PFSK-1 (cell line): ENCODE results near the gene CARHSP1.

Experiments used
- POLR2AphosphoS5 ChIP-seq: IDR thresholded peaks from 2 replicates; pipeline ENCODE4 v1.6.1; 2012; ENCODE audit warnings: low read depth, mild to moderate bottlenecking, control low read depth, low read length, moderate library complexity
- TAF1 ChIP-seq: IDR thresholded peaks from 2 replicates; pipeline ENCODE4 v1.6.1; 2012; ENCODE audit warnings: low read length, control low read depth, borderline replicate concordance; ENCODE audit not compliant: insufficient read depth
- TF ChIP-seq, protein P1 (sequence below), 2 experiments: IDR thresholded peaks; 2 replicates each; pipeline versions ENCODE4 v1.6.1 to v1.8.0; 2011 to 2012; ENCODE audit warnings: low read depth in 2 of 2, low read length in 2 of 2, control low read depth in 1 of 2, inconsistent platforms in 1 of 2, mild to moderate bottlenecking in 1 of 2, moderate library complexity in 1 of 2; ENCODE audit not compliant: insufficient read depth in 1 of 2

DNA sequence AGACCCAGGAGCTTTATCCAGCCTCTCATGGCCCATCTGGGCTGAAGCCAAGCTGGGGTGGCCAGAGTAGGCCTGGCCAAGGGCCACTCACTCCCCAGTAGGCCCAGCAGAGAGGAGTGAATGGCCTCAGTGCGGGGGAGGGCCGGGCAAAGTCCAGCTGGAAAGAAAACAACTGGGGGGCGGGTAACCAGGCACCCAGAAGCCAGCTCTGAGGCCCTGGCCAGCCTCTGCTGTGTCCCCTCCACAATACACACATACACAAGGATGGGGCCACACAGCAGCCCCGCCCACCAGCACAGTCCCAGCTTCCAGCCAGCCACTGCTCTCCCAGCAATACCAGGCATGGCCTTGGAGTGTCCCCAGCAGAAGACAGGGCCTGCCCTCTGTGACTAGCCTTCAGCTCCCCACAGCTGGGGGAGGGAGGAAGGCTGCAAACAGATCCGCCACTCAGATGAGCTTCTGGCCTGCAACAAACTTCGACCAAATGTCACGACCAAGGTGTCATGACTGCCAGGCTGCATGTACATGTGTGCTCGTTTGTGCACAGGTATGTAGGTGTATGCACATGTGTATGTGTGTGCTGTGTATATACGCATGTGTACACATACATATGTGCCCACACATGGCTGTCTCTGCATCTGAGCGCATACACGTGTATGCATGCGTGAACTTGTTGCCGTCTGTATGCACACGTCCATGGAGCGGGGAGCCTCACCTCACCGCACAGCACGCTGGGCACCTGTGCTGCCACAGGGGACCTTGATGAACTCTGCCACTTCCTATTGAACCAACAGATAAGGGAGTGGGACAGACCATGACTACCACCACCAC lies 5.0 kb downstream of the CARHSP1 start:
- TF ChIP-seq POLR2AphosphoS5 (no peak), TAF1 (no peak)
- TF ChIP-seq, protein P1, sequence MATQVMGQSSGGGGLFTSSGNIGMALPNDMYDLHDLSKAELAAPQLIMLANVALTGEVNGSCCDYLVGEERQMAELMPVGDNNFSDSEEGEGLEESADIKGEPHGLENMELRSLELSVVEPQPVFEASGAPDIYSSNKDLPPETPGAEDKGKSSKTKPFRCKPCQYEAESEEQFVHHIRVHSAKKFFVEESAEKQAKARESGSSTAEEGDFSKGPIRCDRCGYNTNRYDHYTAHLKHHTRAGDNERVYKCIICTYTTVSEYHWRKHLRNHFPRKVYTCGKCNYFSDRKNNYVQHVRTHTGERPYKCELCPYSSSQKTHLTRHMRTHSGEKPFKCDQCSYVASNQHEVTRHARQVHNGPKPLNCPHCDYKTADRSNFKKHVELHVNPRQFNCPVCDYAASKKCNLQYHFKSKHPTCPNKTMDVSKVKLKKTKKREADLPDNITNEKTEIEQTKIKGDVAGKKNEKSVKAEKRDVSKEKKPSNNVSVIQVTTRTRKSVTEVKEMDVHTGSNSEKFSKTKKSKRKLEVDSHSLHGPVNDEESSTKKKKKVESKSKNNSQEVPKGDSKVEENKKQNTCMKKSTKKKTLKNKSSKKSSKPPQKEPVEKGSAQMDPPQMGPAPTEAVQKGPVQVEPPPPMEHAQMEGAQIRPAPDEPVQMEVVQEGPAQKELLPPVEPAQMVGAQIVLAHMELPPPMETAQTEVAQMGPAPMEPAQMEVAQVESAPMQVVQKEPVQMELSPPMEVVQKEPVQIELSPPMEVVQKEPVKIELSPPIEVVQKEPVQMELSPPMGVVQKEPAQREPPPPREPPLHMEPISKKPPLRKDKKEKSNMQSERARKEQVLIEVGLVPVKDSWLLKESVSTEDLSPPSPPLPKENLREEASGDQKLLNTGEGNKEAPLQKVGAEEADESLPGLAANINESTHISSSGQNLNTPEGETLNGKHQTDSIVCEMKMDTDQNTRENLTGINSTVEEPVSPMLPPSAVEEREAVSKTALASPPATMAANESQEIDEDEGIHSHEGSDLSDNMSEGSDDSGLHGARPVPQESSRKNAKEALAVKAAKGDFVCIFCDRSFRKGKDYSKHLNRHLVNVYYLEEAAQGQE (IDR thresholded peaks at IDR 0.05; ENCODE audit: insufficient read depth in 1 of 2, low read depth in 2 of 2, low read length in 2 of 2), result no peak
